ENCODE results near the gene ISCU.

Gene ISCU

DNA sequence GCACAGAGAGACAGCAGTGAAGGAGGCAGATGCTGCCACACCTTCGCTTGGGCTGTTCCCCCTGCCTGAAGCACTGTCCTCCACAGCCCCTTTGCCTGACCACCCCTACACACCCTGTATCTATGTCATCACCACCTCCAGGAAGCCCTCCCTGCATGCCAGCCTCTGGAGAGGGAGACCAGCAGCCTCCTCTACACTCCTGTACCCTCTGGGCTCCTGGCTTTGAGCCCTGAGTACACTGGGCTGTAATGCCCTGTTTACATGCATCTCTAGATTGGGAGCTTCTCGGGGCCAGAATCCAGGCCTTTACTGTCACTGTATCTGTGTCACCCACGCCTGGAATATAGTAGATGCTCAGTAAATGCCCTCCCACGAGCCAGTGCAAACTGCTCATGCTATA lies 41.3 kb downstream of the ISCU start:
- DNase-seq (ENCODE audit: low read depth): no peak
- no peak overlapping the region for H3K4me3 ChIP-seq (replicated peaks; ENCODE audit: low read depth, low read length)
- no peak for TF ChIP-seq CTCF (IDR thresholded peaks at IDR 0.05; ENCODE audit: low read length, missing control alignments)

GRCh38 chr12:108604208-108604941 lies 42.0 kb downstream of the ISCU start:
- no peak for DNase-seq (ENCODE audit: low read depth)
- TF ChIP-seq CTCF (IDR thresholded peaks at IDR 0.05; ENCODE audit: low read length, missing control alignments): no peak

GRCh38 chr12:108605000-108605689 lies 42.7 kb downstream of the ISCU start:
- no peak for DNase-seq (ENCODE audit: low read depth)
- no peak for TF ChIP-seq CTCF (IDR thresholded peaks at IDR 0.05; ENCODE audit: low read length, missing control alignments)
- no peak overlapping the region for H3K4me3 ChIP-seq (replicated peaks; ENCODE audit: low read depth, low read length)

More at GRCh38 chr12:108604208-108604941, 42.0 kb downstream of the ISCU start:
- no peak overlapping the region for H3K4me3 ChIP-seq (replicated peaks; ENCODE audit: low read depth, low read length)

DNA sequence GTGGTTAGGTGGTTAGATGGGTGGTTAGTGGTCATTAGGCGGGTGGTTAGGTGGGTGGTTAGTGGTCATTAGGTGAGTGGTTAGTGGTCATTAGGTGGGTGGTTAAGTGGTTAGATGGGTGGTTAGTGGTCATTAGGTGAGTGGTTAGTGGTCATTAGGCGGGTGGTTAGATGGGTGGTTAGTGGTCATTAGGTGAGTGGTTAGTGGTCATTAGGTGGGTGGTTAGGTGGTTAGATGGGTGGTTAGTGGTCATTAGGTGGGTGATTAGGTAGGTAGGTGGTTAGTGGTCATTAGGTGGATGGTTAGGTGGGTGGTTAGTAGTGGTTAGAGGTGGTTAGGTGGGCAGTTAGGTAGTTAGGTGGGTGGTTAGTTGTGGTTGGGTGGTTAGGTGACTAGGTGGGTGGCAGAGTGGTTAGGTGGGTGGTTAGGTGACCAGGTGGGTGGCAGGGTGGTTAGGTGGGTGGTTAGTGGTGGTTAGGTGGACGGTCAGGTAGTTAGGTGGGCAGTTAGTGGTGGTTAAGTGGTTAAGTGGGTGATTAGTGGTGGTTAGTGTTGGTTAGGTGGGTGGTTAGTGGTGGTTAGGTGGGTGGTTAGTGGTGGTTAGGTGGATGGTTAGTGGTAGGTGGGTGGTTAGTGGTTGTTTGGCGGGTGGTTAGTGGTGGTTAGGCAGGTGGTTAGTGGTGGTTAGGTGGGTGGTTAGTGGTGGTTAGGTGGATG lies 43.5 kb downstream of the ISCU start:
- no peak for DNase-seq (ENCODE audit: low read depth)
- TF ChIP-seq CTCF (IDR thresholded peaks at IDR 0.05; ENCODE audit: low read length, missing control alignments): no peak
- H3K4me3 ChIP-seq (replicated peaks; ENCODE audit: low read depth, low read length): no peak overlapping the region

GRCh38 chr12:108606492-108606891 lies 44.1 kb downstream of the ISCU start:
- no peak overlapping the region for H3K4me3 ChIP-seq (replicated peaks; ENCODE audit: low read depth, low read length)
- DNase-seq (ENCODE audit: low read depth): no peak
- TF ChIP-seq CTCF (IDR thresholded peaks at IDR 0.05; ENCODE audit: low read length, missing control alignments): no peak

DNA sequence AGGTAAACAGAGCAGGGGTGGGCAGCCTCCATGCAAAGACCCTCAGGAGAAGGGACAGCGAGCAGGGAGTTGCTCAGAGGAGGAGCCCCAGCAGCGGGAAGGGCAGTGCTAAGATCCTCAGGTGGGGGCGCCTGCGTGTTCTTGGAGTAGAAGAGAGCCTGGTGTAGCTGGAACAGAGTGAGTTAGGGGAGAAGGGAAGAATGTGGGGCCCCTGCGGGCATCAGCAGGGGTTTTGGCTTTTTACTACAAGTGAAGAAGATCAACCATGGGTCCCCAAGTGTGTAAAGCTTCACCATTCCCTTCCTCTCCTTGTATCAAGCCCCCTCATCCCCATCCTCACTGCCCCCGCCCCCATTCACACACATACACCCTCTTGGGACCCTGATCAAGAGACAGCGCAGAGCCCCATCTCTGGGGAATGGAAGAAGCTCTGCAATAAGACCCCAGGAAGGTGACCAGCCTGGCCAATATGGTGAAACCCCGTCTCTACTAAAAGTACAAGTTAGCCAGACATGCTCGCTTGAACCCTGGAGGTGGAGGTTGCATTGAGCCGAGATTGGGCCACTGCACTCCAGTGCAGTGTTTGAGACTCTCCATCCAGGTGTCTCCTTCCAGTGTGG lies 45.7 kb downstream of the ISCU start:
- no peak for DNase-seq (ENCODE audit: low read depth)
- TF ChIP-seq CTCF (IDR thresholded peaks at IDR 0.05; ENCODE audit: low read length, missing control alignments): no peak

More for the DNA sequence above, 45.7 kb downstream of the ISCU start:
- no peak overlapping the region for H3K4me3 ChIP-seq (replicated peaks; ENCODE audit: low read depth, low read length)
